ENCODE results near the gene DCTPP1. TPM values are rescaled to one million over a fixed set of nuclear protein-coding genes. Genes with fewer than 3 reads are reported as not detected.

The DCTPP1 gene
- total and polyA plus RNA-seq, 5 donors: 20.9 to 46.2 (median 30.5) TPM

DNA sequence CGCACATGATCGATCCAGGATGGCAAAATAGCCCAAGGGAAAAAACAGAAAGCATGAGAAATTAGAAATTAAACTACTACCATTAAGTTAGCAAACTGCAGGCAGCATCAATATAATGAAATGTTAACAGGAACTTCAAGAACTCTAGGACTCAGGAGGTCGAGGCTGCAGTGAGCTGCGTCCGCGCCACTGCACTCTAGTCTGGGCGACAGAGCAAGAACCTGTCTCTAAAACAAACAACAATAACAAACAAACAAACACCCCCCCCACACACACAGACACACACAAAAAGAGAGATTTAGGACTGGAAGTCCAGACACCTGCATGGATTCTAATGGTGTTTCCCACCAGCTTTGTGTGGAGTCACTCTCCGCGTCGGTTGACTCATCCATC, 16.4 kb upstream of the DCTPP1 start:
- H3K27me3 ChIP-seq (ENCODE audit: control insufficient read depth, insufficient read depth): no peaks in the 10 kb centered on the region

DNA sequence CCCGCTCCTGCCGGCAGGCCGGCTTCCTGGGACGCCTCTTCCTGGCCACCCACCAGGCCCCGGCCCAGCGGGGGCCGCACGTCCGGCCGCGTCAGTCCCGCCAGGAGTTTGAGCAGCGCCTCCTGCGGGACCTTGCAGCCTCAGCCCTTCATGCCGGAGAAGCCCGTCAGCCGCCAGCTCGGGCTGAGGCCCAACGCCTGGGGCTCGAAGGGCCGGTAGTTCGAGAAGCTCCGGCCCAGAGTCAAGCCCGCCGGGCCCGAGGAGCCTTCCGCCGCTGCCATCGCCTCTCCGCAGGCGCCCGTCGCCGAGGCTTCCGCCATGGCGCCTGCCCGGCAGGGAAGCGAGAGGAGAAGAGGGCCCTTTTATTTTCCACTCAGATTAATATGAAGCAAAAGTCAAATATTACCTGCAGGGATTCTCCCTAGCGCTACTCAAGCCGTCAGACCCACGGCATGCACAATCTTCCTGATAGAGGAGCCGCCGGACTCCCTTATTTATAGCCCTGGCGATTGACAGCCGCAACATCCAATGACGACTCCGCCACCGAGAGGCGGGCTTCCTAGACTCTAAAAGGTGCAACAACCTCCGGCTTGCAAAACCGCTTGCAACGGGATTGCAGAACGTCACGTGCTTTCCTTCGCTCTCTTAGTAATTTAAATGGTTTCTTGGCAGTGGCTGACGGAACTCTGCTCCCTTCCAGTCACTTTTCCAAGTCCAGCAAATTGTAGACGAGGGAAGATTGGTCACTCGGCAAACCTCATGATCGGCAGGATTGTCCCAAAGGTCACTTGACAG, 15.8 kb upstream of the DCTPP1 start, which contains the start of gene SEPHS2:
Gene SEPHS2, minus strand, starts transcription at position 467 of the 795 bp plus-strand sequence. Its CDS starts 147 bp downstream, at position 320.
- Histone ChIP-seq H3K4me3 (ENCODE audit: low read length) (peak within 1 kb of the TSS; percentile 93), H3K27ac (ENCODE audit: low read length) (peak within 1 kb of the TSS; percentile 93), H3K27me3 (ENCODE audit: control insufficient read depth, insufficient read depth) (no peaks in the 10 kb centered on the region), H3K9me3 (ENCODE audit: control insufficient read depth, low read length) (no peaks in the 10 kb centered on the region), H3K4me1 (ENCODE audit: control insufficient read depth, insufficient read depth, low read length) (peaks cover 2% of the 10 kb centered on the region)
- DNase-seq: peak; percentile 97 to 100 (median 99)
- WGBS: under 1% methylated on average over 59 of the region's 59 CpGs
- intact Hi-C loops (cut with DNase I): loop anchor here (10.0 kb wide), 4 partner anchors 79 to 169 kb away; partner anchors contain the start of genes ZNF689 (in 1 of the 4), ZNF747 (in 1 of the 4) and ZNF768 (in 1 of the 4)
- peak; percentile 97 for ATAC-seq

More for the DNA sequence above, 16.4 kb upstream of the DCTPP1 start:
- Histone ChIP-seq H3K4me3 (ENCODE audit: low read length) (peak overlapping the region; percentile 93), H3K4me1 (ENCODE audit: control insufficient read depth, insufficient read depth, low read length) (peaks cover 2% of the 10 kb centered on the region), H3K9me3 (ENCODE audit: control insufficient read depth, low read length) (no peaks in the 10 kb centered on the region), H3K27ac (ENCODE audit: low read length) (peak overlapping the region; percentile 70)
- intact Hi-C loops (cut with DNase I): loop anchor here (10.0 kb wide), 4 partner anchors 79 to 169 kb away; partner anchors contain the start of genes ZNF689 (in 1 of the 4), ZNF747 (in 1 of the 4) and ZNF768 (in 1 of the 4)
- peak in 1 of 3 donors; percentile 48 for DNase-seq
- WGBS: 76% methylated on average over 10 of the region's 10 CpGs
- no peak for ATAC-seq

DNA sequence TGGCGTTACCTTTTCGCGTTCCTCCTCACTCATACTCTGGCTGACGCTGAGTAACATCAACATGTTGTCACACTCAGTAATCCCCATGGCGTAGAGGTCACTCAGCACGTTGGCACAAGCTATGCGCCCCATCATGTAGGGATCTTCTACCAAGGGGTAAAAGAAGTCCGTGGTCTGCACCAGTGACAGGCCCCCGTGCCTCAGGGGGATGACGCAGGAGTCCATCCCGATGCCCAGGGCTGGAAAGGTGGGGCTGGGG, 15.2 kb upstream of the DCTPP1 start:
- intact Hi-C loops (cut with DNase I): loop anchor here (10.0 kb wide), 4 partner anchors 80 to 170 kb away; partner anchors contain the start of genes ZNF689 (in 1 of the 4), ZNF747 (in 1 of the 4) and ZNF768 (in 1 of the 4)
- Histone ChIP-seq H3K27me3 (ENCODE audit: control insufficient read depth, insufficient read depth) (no peaks in the 10 kb centered on the region), H3K4me3 (ENCODE audit: low read length) (peak overlapping the region; percentile 93), H3K27ac (ENCODE audit: low read length) (peak overlapping the region; percentile 93), H3K9me3 (ENCODE audit: control insufficient read depth, low read length) (no peaks in the 10 kb centered on the region), H3K4me1 (ENCODE audit: control insufficient read depth, insufficient read depth, low read length) (peaks cover 2% of the 10 kb centered on the region)
- WGBS: 34% methylated on average over 11 of the region's 11 CpGs
- no peak for ATAC-seq
- DNase-seq: no peak

DNA sequence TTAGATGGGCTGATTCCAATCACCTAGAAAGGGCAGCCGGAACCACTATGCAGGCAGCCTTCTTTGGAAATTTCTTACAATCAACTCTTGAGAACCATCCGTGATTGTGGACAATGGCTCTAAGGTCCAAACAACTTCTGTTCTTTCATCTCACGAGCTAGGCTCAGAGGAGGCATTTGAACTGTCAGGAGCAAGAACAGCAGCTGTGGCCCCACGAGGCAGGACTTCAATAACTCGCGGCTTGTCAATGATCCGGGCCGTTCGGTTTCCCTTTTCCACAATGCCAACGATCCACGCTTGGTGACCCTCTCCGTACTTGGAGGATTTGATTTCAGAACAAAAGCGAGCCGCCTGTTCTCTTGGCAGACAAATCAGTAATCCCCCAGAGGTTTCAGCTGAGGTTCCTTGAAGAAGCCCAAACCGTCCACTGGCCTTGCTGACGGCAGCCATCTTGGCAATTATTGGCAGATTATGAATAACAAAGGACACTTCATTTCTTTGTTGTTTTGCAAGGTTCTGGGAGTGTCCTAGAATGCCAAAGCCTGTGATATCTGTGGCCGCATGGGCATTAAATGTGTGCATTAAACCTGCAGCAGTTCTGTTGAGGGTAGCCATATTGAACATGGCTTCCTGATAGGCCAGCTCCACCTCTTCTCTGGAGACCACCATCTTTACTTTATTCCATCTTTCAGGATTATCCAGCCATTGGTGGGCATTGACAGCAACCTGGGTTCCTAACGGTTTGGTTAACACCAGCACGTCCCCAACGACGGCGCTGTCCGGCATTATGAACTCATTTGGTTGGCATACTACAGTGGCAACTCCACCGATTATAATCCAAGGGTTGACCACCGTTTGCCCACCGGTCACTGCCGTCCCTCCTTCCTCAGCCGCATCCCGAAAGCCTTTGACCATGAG, 14.7 kb upstream of the DCTPP1 start:
- ATAC-seq (no peak), DNase-seq (peak in 1 of 3 donors; percentile 55)
- Histone ChIP-seq H3K9me3 (ENCODE audit: control insufficient read depth, low read length) (no peaks in the 10 kb centered on the region), H3K4me3 (ENCODE audit: low read length) (peak overlapping the region; percentile 93), H3K27me3 (ENCODE audit: control insufficient read depth, insufficient read depth) (no peaks in the 10 kb centered on the region), H3K4me1 (ENCODE audit: control insufficient read depth, insufficient read depth, low read length) (peaks cover 2% of the 10 kb centered on the region), H3K27ac (ENCODE audit: low read length) (peak overlapping the region; percentile 93)
- WGBS: 95% methylated on average over 29 of the region's 29 CpGs
- intact Hi-C loops (cut with DNase I): loop anchor here (10.0 kb wide), 4 partner anchors 80 to 170 kb away; partner anchors contain the start of genes ZNF689 (in 1 of the 4), ZNF747 (in 1 of the 4) and ZNF768 (in 1 of the 4)

DNA sequence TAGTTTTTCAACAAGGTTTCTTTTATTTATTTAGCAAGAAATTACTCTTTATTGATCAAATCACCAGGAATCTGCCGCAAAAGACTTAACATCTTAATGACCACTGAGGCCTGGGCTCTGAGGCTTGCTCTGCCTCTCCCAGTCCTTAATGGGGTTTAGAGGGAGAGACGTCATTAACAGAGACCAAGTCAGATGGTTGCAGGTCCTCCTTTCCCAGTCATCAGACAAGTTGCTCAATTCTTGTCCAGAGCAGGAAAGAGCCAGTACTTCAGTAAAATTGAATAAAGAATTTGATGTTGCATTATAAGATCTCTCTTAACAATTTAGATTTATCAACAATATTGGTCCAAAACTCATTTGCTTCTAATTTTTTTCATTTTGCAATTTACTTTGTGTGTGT, 13.8 kb upstream of the DCTPP1 start:
- DNase-seq (no peak), ATAC-seq (no peak)
- Histone ChIP-seq H3K27me3 (ENCODE audit: control insufficient read depth, insufficient read depth) (no peaks in the 10 kb centered on the region), H3K4me1 (ENCODE audit: control insufficient read depth, insufficient read depth, low read length) (peaks cover 2% of the 10 kb centered on the region), H3K27ac (ENCODE audit: low read length) (no peak overlapping the region), H3K9me3 (ENCODE audit: control insufficient read depth, low read length) (no peaks in the 10 kb centered on the region), H3K4me3 (ENCODE audit: low read length) (no peak overlapping the region)
- intact Hi-C loops (cut with DNase I): loop anchor here (10.0 kb wide), 4 partner anchors 81 to 171 kb away; partner anchors contain the start of genes ZNF689 (in 1 of the 4), ZNF747 (in 1 of the 4) and ZNF768 (in 1 of the 4)
- 81% methylated on average over 2 of the region's 2 CpGs for WGBS

DNA sequence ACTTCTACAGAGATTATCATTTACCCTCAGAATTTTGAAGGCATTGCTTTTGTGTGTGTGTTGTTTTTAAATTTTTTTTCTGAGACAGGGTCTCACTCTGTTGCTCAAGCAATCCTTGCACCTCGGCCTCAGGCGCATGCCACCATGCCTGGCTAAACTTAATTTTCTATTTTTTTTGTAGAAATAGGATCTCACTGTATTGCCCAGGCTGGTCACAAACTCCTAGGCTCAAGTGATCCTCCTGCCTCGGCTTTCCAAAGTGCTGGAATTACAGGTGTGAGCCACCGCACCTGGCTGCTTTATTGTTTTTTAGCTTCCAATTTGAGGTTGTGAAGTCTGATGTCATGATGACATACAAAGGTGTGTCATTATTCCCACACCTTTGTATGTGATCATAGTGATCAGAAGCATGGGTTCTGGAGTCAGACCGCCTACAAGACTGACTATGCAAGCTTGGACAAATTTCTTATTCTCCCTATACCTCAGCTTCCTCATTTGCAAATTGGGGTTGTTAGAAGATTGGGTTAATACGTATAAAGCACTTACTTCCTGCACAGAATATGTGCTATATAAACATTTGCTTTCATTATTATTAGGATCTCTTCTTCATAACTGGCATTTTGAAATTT, 10.0 kb upstream of the DCTPP1 start:
- Histone ChIP-seq H3K27ac (ENCODE audit: low read length) (no peak overlapping the region), H3K27me3 (ENCODE audit: control insufficient read depth, insufficient read depth) (no peaks in the 10 kb centered on the region), H3K4me3 (ENCODE audit: low read length) (no peak overlapping the region), H3K4me1 (ENCODE audit: control insufficient read depth, insufficient read depth, low read length) (peaks cover under 1% of the 10 kb centered on the region), H3K9me3 (ENCODE audit: control insufficient read depth, low read length) (no peaks in the 10 kb centered on the region)
- DNase-seq (peak in 1 of 3 donors; percentile 7), ATAC-seq (no peak)
- 86% methylated on average over 6 of the region's 6 CpGs for WGBS
- intact Hi-C loops (cut with DNase I): loop anchor here (10.0 kb wide), 4 partner anchors 85 to 175 kb away; partner anchors contain the start of genes ZNF689 (in 1 of the 4), ZNF747 (in 1 of the 4) and ZNF768 (in 1 of the 4)

DNA sequence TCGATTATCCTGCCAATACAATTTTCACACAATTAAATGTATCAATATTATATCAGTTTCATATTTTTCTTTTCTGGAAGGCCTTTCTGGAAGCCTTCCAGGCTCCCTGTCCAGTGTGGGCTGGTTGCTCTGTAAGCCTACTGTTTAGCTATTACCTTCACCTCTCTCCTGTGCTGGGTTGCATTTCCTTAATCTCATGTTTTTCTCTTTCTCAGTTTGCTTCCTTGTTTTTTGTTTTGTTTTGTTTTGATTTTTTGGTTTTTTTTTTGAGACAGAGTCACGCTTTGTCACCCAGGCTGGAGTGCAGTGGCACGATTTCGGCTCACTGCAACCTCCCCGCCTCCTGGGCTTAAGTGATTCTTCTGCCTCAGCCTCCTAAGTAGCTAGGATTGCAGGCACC, 9.0 kb upstream of the DCTPP1 start:
- Histone ChIP-seq H3K27me3 (ENCODE audit: control insufficient read depth, insufficient read depth) (no peaks in the 10 kb centered on the region), H3K9me3 (ENCODE audit: control insufficient read depth, low read length) (no peaks in the 10 kb centered on the region), H3K4me3 (ENCODE audit: low read length) (no peak overlapping the region), H3K27ac (ENCODE audit: low read length) (no peak overlapping the region), H3K4me1 (ENCODE audit: control insufficient read depth, insufficient read depth, low read length) (no peaks in the 10 kb centered on the region)
- WGBS: 91% methylated on average over 5 of the region's 5 CpGs
- DNase-seq (no peak), ATAC-seq (no peak)
- intact Hi-C loops (cut with DNase I): loop anchor here in 1 of 4 donors (10.0 kb wide), 1 partner anchor 166 kb away; no protein-coding TSS in a partner anchor

DNA sequence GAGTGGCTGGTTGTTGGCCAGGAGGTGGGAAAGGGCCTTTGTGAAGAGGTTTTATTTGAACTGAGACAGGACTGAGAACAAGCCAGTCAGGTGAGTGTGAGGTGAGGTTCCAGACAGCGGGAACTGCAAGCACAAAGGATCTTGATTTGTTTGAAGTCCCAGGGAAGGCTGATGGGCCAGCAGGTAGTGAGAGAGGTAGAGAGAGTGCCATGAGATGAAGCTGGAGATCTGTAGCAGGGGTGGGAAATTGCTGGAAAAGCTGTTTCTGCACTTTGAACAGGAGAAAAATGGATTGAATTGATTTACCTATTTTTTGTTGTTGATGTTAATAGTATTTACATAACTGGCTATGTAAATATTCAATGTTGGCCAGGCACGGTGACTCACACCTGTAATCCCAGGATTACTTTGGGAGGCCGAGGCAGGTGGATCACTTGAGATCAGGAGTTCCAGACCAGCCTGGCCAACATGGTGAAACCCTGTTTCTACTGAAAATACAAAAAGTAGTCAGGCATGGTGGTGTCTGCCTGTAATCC, 7.7 kb upstream of the DCTPP1 start:
- ATAC-seq (no peak), DNase-seq (peak in 1 of 3 donors; percentile 3)
- H3K27me3 ChIP-seq (ENCODE audit: control insufficient read depth, insufficient read depth): no peaks in the 10 kb centered on the region
- no peaks in the 10 kb centered on the region for H3K4me1 ChIP-seq (ENCODE audit: control insufficient read depth, insufficient read depth, low read length)
- no peak overlapping the region for H3K4me3 ChIP-seq (ENCODE audit: low read length)
- WGBS: 83% methylated on average over 3 of the region's 3 CpGs
- intact Hi-C loops (cut with DNase I): loop anchor here in 1 of 4 donors (10.0 kb wide), 1 partner anchor 167 kb away; no protein-coding TSS in a partner anchor
- H3K9me3 ChIP-seq (ENCODE audit: control insufficient read depth, low read length): no peaks in the 10 kb centered on the region
- no peak overlapping the region for H3K27ac ChIP-seq (ENCODE audit: low read length)

DNA sequence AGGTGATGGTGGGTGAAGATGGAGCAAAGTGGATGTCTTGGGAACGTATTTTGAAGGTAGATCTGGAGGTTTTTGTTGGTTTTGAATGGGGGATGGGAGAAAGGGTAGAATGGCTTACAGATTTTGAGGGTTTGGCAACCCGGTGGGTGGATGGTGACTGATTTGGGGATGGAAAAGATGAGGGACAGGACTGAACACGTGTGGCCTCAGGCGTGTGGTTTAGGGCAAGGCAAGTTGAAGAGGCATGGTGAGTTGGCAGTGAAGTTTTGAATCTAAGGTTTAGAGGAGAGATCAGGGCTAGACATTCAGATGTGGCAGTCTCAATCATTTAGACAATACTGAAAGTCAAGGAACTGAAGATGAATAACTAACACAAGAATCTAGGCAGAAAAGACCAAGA, 5.0 kb upstream of the DCTPP1 start:
- DNase-seq: no peak
- peaks cover 2% of the 10 kb centered on the region for H3K4me1 ChIP-seq (ENCODE audit: control insufficient read depth, insufficient read depth, low read length)
- no peaks in the 10 kb centered on the region for H3K9me3 ChIP-seq (ENCODE audit: control insufficient read depth, low read length)
- H3K27me3 ChIP-seq (ENCODE audit: control insufficient read depth, insufficient read depth): no peaks in the 10 kb centered on the region
- intact Hi-C loops (cut with DNase I): loop anchor here in 1 of 4 donors (10.0 kb wide), 1 partner anchor 170 kb away; no protein-coding TSS in a partner anchor
- 66% methylated on average over 4 of the region's 4 CpGs for WGBS
- H3K4me3 ChIP-seq (ENCODE audit: low read length): no peak overlapping the region
- H3K27ac ChIP-seq (ENCODE audit: low read length): no peak overlapping the region
- ATAC-seq: no peak
